Activated CD4-positive, alpha-beta memory T cell treated with anti-CD3 and anti-CD28 coated beads, Interleukin-2, amount 10 ng/mL, durations not matched to agents 7 days and 5 days (primary cell): ENCODE measurements around the gene SLC9A4. TPM values are rescaled to one million over a fixed set of nuclear protein-coding genes. Genes with fewer than 3 reads are reported as not detected.

Experiments used
- CTCF ChIA-PET: fragments of 350-600 bp; sonication (Branson Sonifier 250); formaldehyde crosslinking; loops from one replicate; lab custom pipeline; 2021; ENCODE audit warnings: antibody characterized with exemption, inconsistent platforms; lab: Charles Lee
- POLR2A ChIA-PET: fragments of 350-600 bp; sonication (Branson Sonifier 250); formaldehyde crosslinking; loops from one replicate; lab custom pipeline; 2021; ENCODE audit warnings: antibody characterized with exemption; lab: Charles Lee
- DNase-seq: peaks from one replicate; pipeline ENCODE4 v3.0.0-alpha.2; 2020
- H3K27ac Mint-ChIP-seq: one replicate; pipeline ENCODE4 v1.8.0; 2021; ENCODE audit warnings: mild to moderate bottlenecking, mixed read lengths
- H3K27me3 Mint-ChIP-seq: one replicate; pipeline ENCODE4 v1.8.0; 2021; ENCODE audit warnings: mixed read lengths
- H3K36me3 Mint-ChIP-seq: one replicate; pipeline ENCODE4 v1.8.0; 2021; ENCODE audit warnings: low read depth, mixed read lengths
- H3K4me1 Mint-ChIP-seq: one replicate; pipeline ENCODE4 v1.8.0; 2021; ENCODE audit warnings: mixed read lengths
- H3K4me3 Mint-ChIP-seq: one replicate; pipeline ENCODE4 v1.8.0; 2021; ENCODE audit warnings: mild to moderate bottlenecking, mixed read lengths
- H3K9me3 Mint-ChIP-seq: one replicate; pipeline ENCODE4 v1.8.0; 2021; ENCODE audit warnings: mixed read lengths
- total RNA-seq, 2 experiments: library from RNA; stranded (reverse); gene quantifications; one replicate each; pipeline ENCODE4 v1.2.3, GENCODE V29; 2021

The SLC9A4 gene
- total RNA-seq, 2 experiments from 2014 or later = 0.10 to 0.15 TPM

- POLR2A ChIA-PET = no interaction called here
- CTCF ChIA-PET = interaction anchor here (1.4 kb wide), 1 partner anchor 14 kb away, joined by 7 read pairs; the partner anchor contains the start of gene SLC9A4
- Mint-ChIP-seq H3K4me1 (peaks cover 8% of the 10 kb centered on the region), H3K27ac (no peak overlapping the region), H3K4me3 (no peak overlapping the region), H3K36me3 (no peaks in the 10 kb centered on the region), H3K27me3 (peaks cover 5% of the 10 kb centered on the region), H3K9me3 (no peaks in the 10 kb centered on the region)
- no peak for DNase-seq
Measured at GRCh38 chr2:102486941-102487702, 14.1 kb downstream of the SLC9A4 start.

GRCh38 chr2:102487761-102488462 is 14.9 kb downstream of the SLC9A4 start:
- H3K27ac Mint-ChIP-seq = no peak overlapping the region
- peaks cover 8% of the 10 kb centered on the region for H3K4me1 Mint-ChIP-seq
- peaks cover 5% of the 10 kb centered on the region for H3K27me3 Mint-ChIP-seq
- no peaks in the 10 kb centered on the region for H3K36me3 Mint-ChIP-seq
- ChIA-PET CTCF (interaction anchor here (1.4 kb wide), 1 partner anchor 15 kb away, joined by 7 read pairs; the partner anchor contains the start of gene SLC9A4), POLR2A (no interaction called here)
- DNase-seq = no peak
- H3K9me3 Mint-ChIP-seq = no peaks in the 10 kb centered on the region
- H3K4me3 Mint-ChIP-seq = no peak overlapping the region

GRCh38 chr2:102489646-102490045 is 16.6 kb downstream of the SLC9A4 start:
- peaks cover 5% of the 10 kb centered on the region for H3K27me3 Mint-ChIP-seq
- peaks cover 8% of the 10 kb centered on the region for H3K4me1 Mint-ChIP-seq
- H3K27ac Mint-ChIP-seq = no peak overlapping the region
- no peaks in the 10 kb centered on the region for H3K9me3 Mint-ChIP-seq
- no peaks in the 10 kb centered on the region for H3K36me3 Mint-ChIP-seq
- DNase-seq = no peak
- H3K4me3 Mint-ChIP-seq = no peak overlapping the region
- POLR2A ChIA-PET = no interaction called here
- CTCF ChIA-PET = interaction anchor here (0.6 to 1.6 kb wide), 2 partner anchors 17 to 250 kb away, joined by 4 to 8 read pairs; partner anchors contain the start of gene SLC9A4

GRCh38 chr2:102492006-102492405 is 19.0 kb downstream of the SLC9A4 start:
- H3K4me1 Mint-ChIP-seq = peaks cover 8% of the 10 kb centered on the region
- H3K27me3 Mint-ChIP-seq = peaks cover 16% of the 10 kb centered on the region
- no peak overlapping the region for H3K27ac Mint-ChIP-seq
- no peaks in the 10 kb centered on the region for H3K36me3 Mint-ChIP-seq
- ChIA-PET POLR2A (no interaction called here), CTCF (no interaction called here)
- H3K9me3 Mint-ChIP-seq = no peaks in the 10 kb centered on the region
- no peak for DNase-seq
- no peak overlapping the region for H3K4me3 Mint-ChIP-seq

GRCh38 chr2:102494570-102494969 is 21.5 kb downstream of the SLC9A4 start:
- peaks cover 2% of the 10 kb centered on the region for H3K9me3 Mint-ChIP-seq
- POLR2A ChIA-PET = no interaction called here
- CTCF ChIA-PET = no interaction called here

GRCh38 chr2:102498414-102498813 is 25.4 kb downstream of the SLC9A4 start:
- Mint-ChIP-seq H3K36me3 (no peaks in the 10 kb centered on the region), H3K27me3 (peaks cover 24% of the 10 kb centered on the region), H3K4me3 (no peak overlapping the region), H3K4me1 (no peaks in the 10 kb centered on the region), H3K9me3 (peaks cover 2% of the 10 kb centered on the region), H3K27ac (no peak overlapping the region)
- ChIA-PET CTCF (no interaction called here), POLR2A (no interaction called here)
- DNase-seq = no peak

More at GRCh38 chr2:102494570-102494969, 21.5 kb downstream of the SLC9A4 start:
- H3K27ac Mint-ChIP-seq = no peak overlapping the region
- peaks cover 4% of the 10 kb centered on the region for H3K4me1 Mint-ChIP-seq
- H3K27me3 Mint-ChIP-seq = peaks cover 22% of the 10 kb centered on the region
- no peak for DNase-seq
- no peak overlapping the region for H3K4me3 Mint-ChIP-seq
- no peaks in the 10 kb centered on the region for H3K36me3 Mint-ChIP-seq

GRCh38 chr2:102499558-102499957 is 26.5 kb downstream of the SLC9A4 start:
- CTCF ChIA-PET = no interaction called here
- POLR2A ChIA-PET = no interaction called here
- Mint-ChIP-seq H3K4me3 (no peak overlapping the region), H3K27ac (no peak overlapping the region), H3K36me3 (no peaks in the 10 kb centered on the region), H3K4me1 (no peaks in the 10 kb centered on the region), H3K9me3 (peaks cover 2% of the 10 kb centered on the region), H3K27me3 (peaks cover 30% of the 10 kb centered on the region)
- DNase-seq = no peak

GRCh38 chr2:102502576-102502975 is 29.6 kb downstream of the SLC9A4 start:
- no peaks in the 10 kb centered on the region for H3K36me3 Mint-ChIP-seq
- no peaks in the 10 kb centered on the region for H3K4me1 Mint-ChIP-seq
- DNase-seq = no peak
- no peak overlapping the region for H3K27ac Mint-ChIP-seq
- POLR2A ChIA-PET = no interaction called here
- no peaks in the 10 kb centered on the region for H3K9me3 Mint-ChIP-seq
- CTCF ChIA-PET = no interaction called here
- peaks cover 21% of the 10 kb centered on the region for H3K27me3 Mint-ChIP-seq
- no peak overlapping the region for H3K4me3 Mint-ChIP-seq

- Mint-ChIP-seq H3K27me3 (peaks cover 28% of the 10 kb centered on the region), H3K4me3 (no peak overlapping the region), H3K4me1 (peaks cover 4% of the 10 kb centered on the region), H3K27ac (no peak overlapping the region), H3K9me3 (no peaks in the 10 kb centered on the region), H3K36me3 (no peaks in the 10 kb centered on the region)
- ChIA-PET POLR2A (no interaction called here), CTCF (no interaction called here)
- DNase-seq = no peak
Measured at GRCh38 chr2:102504833-102505232, 31.8 kb downstream of the SLC9A4 start.

GRCh38 chr2:102505290-102505689 is 32.3 kb downstream of the SLC9A4 start:
- Mint-ChIP-seq H3K4me1 (peaks cover 4% of the 10 kb centered on the region), H3K36me3 (no peaks in the 10 kb centered on the region), H3K4me3 (no peak overlapping the region), H3K27ac (no peak overlapping the region), H3K27me3 (peaks cover 28% of the 10 kb centered on the region), H3K9me3 (no peaks in the 10 kb centered on the region)
- ChIA-PET CTCF (no interaction called here), POLR2A (no interaction called here)
- no peak for DNase-seq

GRCh38 chr2:102506743-102507142 is 33.7 kb downstream of the SLC9A4 start:
- peaks cover 26% of the 10 kb centered on the region for H3K27me3 Mint-ChIP-seq
- H3K4me1 Mint-ChIP-seq = peaks cover 4% of the 10 kb centered on the region
- ChIA-PET POLR2A (interaction anchor here (0.6 kb wide), 1 partner anchor 385 kb away, joined by 3 read pairs; no protein-coding TSS in a partner anchor), CTCF (interaction anchor here (1.0 kb wide), 1 partner anchor 11 kb away, joined by 3 read pairs; no protein-coding TSS in a partner anchor)
- H3K4me3 Mint-ChIP-seq = no peak overlapping the region
- H3K27ac Mint-ChIP-seq = no peak overlapping the region
- no peaks in the 10 kb centered on the region for H3K36me3 Mint-ChIP-seq
- DNase-seq = no peak
- no peaks in the 10 kb centered on the region for H3K9me3 Mint-ChIP-seq

- Mint-ChIP-seq H3K27me3 (peaks cover 27% of the 10 kb centered on the region), H3K27ac (no peak overlapping the region), H3K9me3 (no peaks in the 10 kb centered on the region), H3K4me3 (no peak overlapping the region), H3K36me3 (no peaks in the 10 kb centered on the region), H3K4me1 (peaks cover 4% of the 10 kb centered on the region)
- ChIA-PET CTCF (no interaction called here), POLR2A (no interaction called here)
- DNase-seq = no peak
Measured at GRCh38 chr2:102508863-102509262, 35.8 kb downstream of the SLC9A4 start.

GRCh38 chr2:102509749-102510148 is 36.7 kb downstream of the SLC9A4 start:
- H3K27me3 Mint-ChIP-seq = peaks cover 26% of the 10 kb centered on the region
- H3K27ac Mint-ChIP-seq = no peak overlapping the region

More at GRCh38 chr2:102509749-102510148, 36.7 kb downstream of the SLC9A4 start:
- H3K4me1 Mint-ChIP-seq = peaks cover 4% of the 10 kb centered on the region
- ChIA-PET CTCF (no interaction called here), POLR2A (no interaction called here)
- H3K9me3 Mint-ChIP-seq = no peaks in the 10 kb centered on the region
- no peaks in the 10 kb centered on the region for H3K36me3 Mint-ChIP-seq
- no peak for DNase-seq
- H3K4me3 Mint-ChIP-seq = no peak overlapping the region
